Kidney epithelial cell (primary cell): ENCODE data around the gene SLC27A3. TPM values are rescaled to one million over a fixed set of nuclear protein-coding genes. Genes with fewer than 3 reads are reported as not detected.

Experiments used
- DNase-seq: peaks from one replicate; pipeline ENCODE4 v3.0.0-alpha.2; 2010; ENCODE audit warnings: low read depth
- H3K27me3 ChIP-seq: 2 replicates; pipeline ENCODE4 v1.6.0; 2011; ENCODE audit warnings: low read length; ENCODE audit not compliant: control insufficient read depth, insufficient read depth
- H3K36me3 ChIP-seq: 2 replicates; pipeline ENCODE4 v1.5.1; 2011; ENCODE audit warnings: low read length; ENCODE audit not compliant: control insufficient read depth, insufficient read depth
- H3K4me3 ChIP-seq: 2 replicates; pipeline ENCODE4 v1.5.1; 2011; ENCODE audit warnings: low read depth, mild to moderate bottlenecking, control low read depth, low read length
- total RNA-seq: library from RNA; depleted of rRNA; stranded (reverse); fragments of >200 nt; gene quantifications from 2 replicates; pipeline ENCODE4 v1.2.3, GENCODE V29; 2015
- TF ChIP-seq, protein P1 (sequence below): IDR thresholded peaks from 2 replicates; pipeline ENCODE4 v1.5.1; 2011; ENCODE audit warnings: mild to moderate bottlenecking, moderate library complexity, low read length, control low read depth, inconsistent platforms; ENCODE audit not compliant: insufficient read depth, poor library complexity, severe bottlenecking

Gene SLC27A3
- total RNA-seq, 1 donor from 2014 or later: 2.7 TPM

GRCh38 chr1:153752072-153752471 is 23.1 kb upstream of the SLC27A3 start:
- DNase-seq: no peak
- Histone ChIP-seq H3K27me3 (no peaks in the 10 kb centered on the region), H3K36me3 (no peaks in the 10 kb centered on the region), H3K4me3 (no peak overlapping the region)
- TF ChIP-seq, protein P1, sequence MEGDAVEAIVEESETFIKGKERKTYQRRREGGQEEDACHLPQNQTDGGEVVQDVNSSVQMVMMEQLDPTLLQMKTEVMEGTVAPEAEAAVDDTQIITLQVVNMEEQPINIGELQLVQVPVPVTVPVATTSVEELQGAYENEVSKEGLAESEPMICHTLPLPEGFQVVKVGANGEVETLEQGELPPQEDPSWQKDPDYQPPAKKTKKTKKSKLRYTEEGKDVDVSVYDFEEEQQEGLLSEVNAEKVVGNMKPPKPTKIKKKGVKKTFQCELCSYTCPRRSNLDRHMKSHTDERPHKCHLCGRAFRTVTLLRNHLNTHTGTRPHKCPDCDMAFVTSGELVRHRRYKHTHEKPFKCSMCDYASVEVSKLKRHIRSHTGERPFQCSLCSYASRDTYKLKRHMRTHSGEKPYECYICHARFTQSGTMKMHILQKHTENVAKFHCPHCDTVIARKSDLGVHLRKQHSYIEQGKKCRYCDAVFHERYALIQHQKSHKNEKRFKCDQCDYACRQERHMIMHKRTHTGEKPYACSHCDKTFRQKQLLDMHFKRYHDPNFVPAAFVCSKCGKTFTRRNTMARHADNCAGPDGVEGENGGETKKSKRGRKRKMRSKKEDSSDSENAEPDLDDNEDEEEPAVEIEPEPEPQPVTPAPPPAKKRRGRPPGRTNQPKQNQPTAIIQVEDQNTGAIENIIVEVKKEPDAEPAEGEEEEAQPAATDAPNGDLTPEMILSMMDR: no peak

DNA sequence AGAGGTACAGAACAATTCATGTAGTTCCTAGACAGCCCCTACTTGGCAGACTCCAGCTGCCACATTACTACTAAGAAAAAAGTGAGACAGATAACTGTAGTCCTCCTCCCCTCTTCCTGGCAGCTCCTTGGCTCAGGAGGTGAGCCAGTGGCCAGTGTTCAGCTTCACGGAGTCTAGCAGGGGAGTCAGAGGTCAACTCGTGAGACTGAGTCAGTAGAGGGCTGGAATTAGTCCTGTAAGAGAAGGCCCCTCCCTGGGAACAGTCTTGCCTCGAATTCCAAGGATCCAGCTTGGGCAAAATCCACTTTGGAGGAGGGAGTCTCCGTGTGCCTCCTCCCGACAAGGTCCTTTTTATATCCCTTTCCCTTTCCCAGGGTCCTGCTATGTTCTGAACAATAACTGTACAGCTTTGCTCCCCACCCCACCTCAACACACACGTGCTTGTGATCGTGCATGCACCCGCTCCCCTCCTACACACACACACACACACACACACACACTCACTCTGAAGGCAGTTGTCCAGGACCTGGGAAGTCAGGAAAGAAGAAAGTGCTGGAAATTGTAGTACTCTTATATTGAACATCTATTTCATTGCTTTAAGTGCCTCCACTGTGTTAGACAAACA is 22.5 kb upstream of the SLC27A3 start:
- Histone ChIP-seq H3K4me3 (no peak overlapping the region), H3K36me3 (no peaks in the 10 kb centered on the region), H3K27me3 (no peaks in the 10 kb centered on the region)
- peak; percentile 79 for DNase-seq
- TF ChIP-seq, protein P1: no peak

DNA sequence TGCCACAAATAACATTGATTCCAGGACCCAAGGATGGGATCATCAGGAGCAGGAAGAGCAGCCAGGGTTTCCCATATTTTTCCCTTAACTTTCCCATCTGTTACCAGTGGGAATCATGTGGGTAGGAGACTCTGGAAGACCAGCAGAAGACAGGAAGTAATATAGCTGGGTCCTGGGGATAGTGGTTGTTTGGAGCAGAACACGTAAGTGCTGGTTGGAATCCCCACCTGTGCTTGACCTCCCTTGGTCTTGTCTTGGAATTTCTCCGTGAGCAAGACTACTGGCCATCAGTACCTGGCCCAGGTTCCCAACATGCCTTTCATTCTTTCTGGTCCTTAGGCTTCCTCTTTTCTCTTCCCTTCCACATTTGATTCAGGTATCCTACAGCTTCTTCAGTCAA is 20.9 kb upstream of the SLC27A3 start:
- DNase-seq: no peak
- Histone ChIP-seq H3K27me3 (no peaks in the 10 kb centered on the region), H3K36me3 (no peaks in the 10 kb centered on the region), H3K4me3 (no peak overlapping the region)
- TF ChIP-seq, protein P1: no peak

- TF ChIP-seq, protein P1: no peak
- H3K27me3 ChIP-seq: no peaks in the 10 kb centered on the region
- no peak overlapping the region for H3K4me3 ChIP-seq
- DNase-seq: no peak
- H3K36me3 ChIP-seq: peaks cover 3% of the 10 kb centered on the region
Measured at GRCh38 chr1:153760440-153760839, 14.8 kb upstream of the SLC27A3 start.

DNA sequence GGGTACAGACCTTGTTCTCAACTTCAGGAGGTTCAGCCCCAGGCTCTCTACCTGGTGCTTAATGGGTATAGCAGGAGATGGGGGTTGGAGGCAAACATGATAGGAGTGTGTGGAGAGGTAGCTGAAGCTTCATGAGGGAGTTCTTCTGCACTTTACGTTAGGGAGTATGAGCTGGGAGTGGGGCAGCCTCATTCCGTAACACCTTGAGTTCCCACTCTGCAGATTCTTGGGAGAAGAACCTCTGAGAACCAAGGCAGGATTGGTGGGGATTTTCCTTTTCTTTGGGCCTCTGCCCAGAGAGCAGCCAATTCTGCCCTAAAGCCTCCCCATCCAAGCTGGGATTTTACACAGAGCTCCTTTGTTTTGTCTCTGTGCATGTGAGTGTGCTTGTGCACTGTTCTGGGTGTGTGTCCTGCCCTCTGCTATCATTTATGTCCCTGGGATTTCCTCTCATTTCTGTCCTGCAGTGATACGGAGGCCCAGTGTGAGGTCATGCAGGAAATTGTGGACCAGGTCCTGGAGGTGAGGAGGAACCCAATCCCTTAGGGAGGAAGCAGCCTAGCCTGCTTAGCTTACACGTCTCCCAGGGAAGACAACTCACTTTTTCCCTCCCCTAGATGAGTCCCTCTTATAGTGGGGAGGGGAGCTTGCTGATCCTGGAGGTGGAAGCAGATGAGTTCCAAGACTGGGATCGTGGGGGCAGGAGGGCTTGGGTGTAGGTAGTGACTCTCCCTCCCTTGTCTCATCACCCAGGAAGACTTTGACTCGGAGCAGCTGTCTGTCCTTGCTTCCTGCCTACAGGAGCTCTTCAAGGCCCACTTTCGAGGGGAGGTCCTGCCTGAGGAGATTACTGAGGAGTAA is 11.6 kb upstream of the SLC27A3 start:
- TF ChIP-seq, protein P1: no peak
- H3K4me3 ChIP-seq: no peak overlapping the region
- H3K36me3 ChIP-seq: peaks cover 5% of the 10 kb centered on the region
- H3K27me3 ChIP-seq: no peaks in the 10 kb centered on the region
- DNase-seq: no peak
